GM12878 (cell line): Measurements from ENCODE around the gene DYSF. TPM values are rescaled to one million over a fixed set of nuclear protein-coding genes. Genes with fewer than 3 reads are reported as not detected.

Source experiments
- ATAC-seq: fragments of 200-7000 bp; cut with Tn5 transposase; 3 replicates; pipeline ENCODE4 v1.9.1; 2020; ENCODE audit warnings: mild to moderate bottlenecking, moderate library complexity
- BruUV-seq: library from RNA; stranded (reverse); fragments of 400-500 nt; replicated peaks from 2 replicates; lab custom pipeline; 2021; lab: Mats Ljungman, UMichigan
- CTCF ChIA-PET: fragments of 300-600 bp; sonication (Branson Sonifier 250); formaldehyde crosslinking; extraction: SDS; loops from one replicate; lab custom pipeline; 2021; ENCODE audit warnings: inconsistent platforms; lab: Yijun Ruan, JAX
- POLR2A ChIA-PET: fragments of 350-600 bp; formaldehyde crosslinking; extraction: SDS; loops from one replicate; lab custom pipeline; 2021; ENCODE audit warnings: inconsistent platforms; lab: Charles Lee
- RAD21 ChIA-PET: fragments of 300-600 bp; sonication (Branson Sonifier 250); formaldehyde crosslinking; loops from one replicate; lab custom pipeline; 2023; ENCODE audit warnings: antibody characterized with exemption; ENCODE audit not compliant: unreplicated experiment; lab: Charles Lee
- SMC1A ChIA-PET: fragments of 300-600 bp; sonication (Branson Sonifier 250); formaldehyde crosslinking; loops from one replicate; lab custom pipeline; 2023; ENCODE audit not compliant: unreplicated experiment, uncharacterized antibody; lab: Charles Lee
- DNase-seq: peaks from one replicate; pipeline ENCODE4 v3.0.0-alpha.2; 2011; ENCODE audit warnings: low read depth, low spot score
- FAIRE-seq: peaks from 3 replicates; lab custom pipeline; 2011; peaks lifted over from hg19 to GRCh38; lab: Jason Lieb, UNC
- H2AFZ ChIP-seq: 2 replicates; pipeline ENCODE4 v1.6.0; 2011; ENCODE audit warnings: low read depth, low read length, control low read depth; ENCODE audit not compliant: control insufficient read depth
- H3K27ac ChIP-seq: 2 replicates; pipeline ENCODE4 v1.5.1; 2011; ENCODE audit warnings: control low read depth; ENCODE audit not compliant: control insufficient read depth, insufficient read depth
- H3K27me3 ChIP-seq, 2 experiments: replicated peaks in 1 of 2; 2 replicates each; pipeline versions ENCODE4 v1.6.0 to v1.6.1; 2011; ENCODE audit warnings: low read length in 1 of 2; ENCODE audit not compliant: control insufficient read depth in 2 of 2, insufficient read depth in 2 of 2
- H3K36me3 ChIP-seq, 2 experiments: 2 replicates each; pipeline ENCODE4 v1.5.1; 2011; ENCODE audit warnings: low read length in 1 of 2; ENCODE audit not compliant: control insufficient read depth in 2 of 2, insufficient read depth in 2 of 2
- H3K4me1 ChIP-seq: 2 replicates; pipeline ENCODE4 v1.6.1; 2011; ENCODE audit warnings: mild to moderate bottlenecking, low read length, moderate library complexity, mixed read lengths; ENCODE audit not compliant: control insufficient read depth, insufficient read depth
- H3K4me2 ChIP-seq: 2 replicates; pipeline ENCODE4 v1.6.0; 2011; ENCODE audit warnings: control low read depth; ENCODE audit not compliant: control insufficient read depth, insufficient read depth
- H3K4me3 ChIP-seq: fragments of 200-600 bp; sonication (generic); 2 replicates; pipeline ENCODE4 v1.5.1; 2016
- H3K79me2 ChIP-seq: 2 replicates; pipeline ENCODE4 v1.6.0; 2011; ENCODE audit warnings: low read length; ENCODE audit not compliant: control insufficient read depth, insufficient read depth
- H3K9ac ChIP-seq: 2 replicates; pipeline ENCODE4 v1.8.0; 2011; ENCODE audit warnings: low read length, control low read depth, mixed read lengths; ENCODE audit not compliant: control insufficient read depth, insufficient read depth
- H3K9me3 ChIP-seq: replicated peaks from 3 replicates; pipeline ENCODE4 v1.5.1; 2011; ENCODE audit warnings: mild to moderate bottlenecking, low read length; ENCODE audit not compliant: control insufficient read depth, insufficient read depth
- H4K20me1 ChIP-seq: 2 replicates; pipeline ENCODE4 v1.6.0; 2011; ENCODE audit not compliant: control insufficient read depth, insufficient read depth
- ATF2 ChIP-seq: IDR thresholded peaks from 2 replicates; pipeline ENCODE4 v1.6.1; 2012; ENCODE audit warnings: low read length, inconsistent platforms
- BCL11A ChIP-seq: IDR thresholded peaks from 2 replicates; pipeline ENCODE4 v1.6.1; 2011; ENCODE audit warnings: low read depth, low read length
- BCLAF1 ChIP-seq: fragments of 450-650 bp; IDR thresholded peaks from 2 replicates; pipeline ENCODE4 v1.6.1; 2017; ENCODE audit warnings: antibody characterized with exemption, mild to moderate bottlenecking, moderate library complexity
- ETV6 ChIP-seq, 2 experiments: fragments of 450-650 bp in 1 of 2; IDR thresholded peaks in 1 of 2; conservative IDR thresholded peaks in 1 of 2; 2 replicates each; pipeline ENCODE4 v1.6.1; 2014; ENCODE audit warnings: antibody characterized with exemption in 1 of 2, borderline replicate concordance in 1 of 2, low read depth in 1 of 2, mild to moderate bottlenecking in 1 of 2, moderate library complexity in 1 of 2
- FOS ChIP-seq: IDR thresholded peaks from 3 replicates; pipeline ENCODE4 v1.6.1; 2011; ENCODE audit warnings: borderline replicate concordance; ENCODE audit not compliant: insufficient read length; ENCODE audit errors: extremely low read depth
- IKZF2 ChIP-seq, 2 experiments: fragments of 450-650 bp; IDR thresholded peaks; 2 replicates each; pipeline ENCODE4 v1.6.1; 2017; ENCODE audit warnings: mild to moderate bottlenecking in 2 of 2, moderate library complexity in 2 of 2
- KAT2A ChIP-seq: conservative IDR thresholded peaks from 2 replicates; pipeline ENCODE4 v1.6.1; 2011; ENCODE audit warnings: low read depth, low read length; ENCODE audit not compliant: control insufficient read depth
- LARP7 ChIP-seq: fragments of 450-650 bp; IDR thresholded peaks from 2 replicates; pipeline ENCODE4 v1.6.1; 2017; ENCODE audit warnings: mild to moderate bottlenecking
- MLLT1 ChIP-seq: fragments of 450-650 bp; IDR thresholded peaks from 2 replicates; pipeline ENCODE4 v1.6.1; 2016; ENCODE audit warnings: mild to moderate bottlenecking
- MYB ChIP-seq: fragments of 150-350 bp; IDR thresholded peaks from 2 replicates; pipeline ENCODE4 v1.6.1; 2014; ENCODE audit warnings: mild to moderate bottlenecking, low read depth, low read length, borderline replicate concordance
- PBX3 ChIP-seq: IDR thresholded peaks from 2 replicates; pipeline ENCODE4 v1.6.1; 2011; ENCODE audit warnings: mild to moderate bottlenecking, low read depth, low read length, moderate library complexity; ENCODE audit not compliant: insufficient replicate concordance
- POLR2AphosphoS2 ChIP-seq: IDR thresholded peaks from 2 replicates; pipeline ENCODE4 v1.6.1; 2011; ENCODE audit warnings: low read depth, mild to moderate bottlenecking, low read length, improper control_type of control experiment, moderate library complexity
- RFX5 ChIP-seq: IDR thresholded peaks from 2 replicates; pipeline ENCODE4 v1.6.1; 2011; ENCODE audit warnings: low read depth, low read length, improper control_type of control experiment
- RUNX3 ChIP-seq: IDR thresholded peaks from 2 replicates; pipeline ENCODE4 v1.6.1; 2012; ENCODE audit warnings: low read length, inconsistent platforms
- SRF ChIP-seq, 2 experiments: IDR thresholded peaks; 2 replicates each; pipeline ENCODE4 v1.6.1; 2011; ENCODE audit warnings: low read depth in 2 of 2, low read length in 2 of 2, mild to moderate bottlenecking in 1 of 2, moderate library complexity in 1 of 2
- SUPT20H ChIP-seq: IDR thresholded peaks from 2 replicates; pipeline ENCODE4 v1.6.1; 2011; ENCODE audit warnings: low read depth, mild to moderate bottlenecking, low read length, moderate library complexity, borderline replicate concordance; ENCODE audit not compliant: control insufficient read depth
- TCF12 ChIP-seq: IDR thresholded peaks from 2 replicates; pipeline ENCODE4 v1.6.1; 2011; ENCODE audit warnings: low read depth, mild to moderate bottlenecking, low read length
- TCF3 ChIP-seq: IDR thresholded peaks from 2 replicates; pipeline ENCODE4 v1.6.1; 2012; ENCODE audit warnings: low read depth, mild to moderate bottlenecking, low read length, borderline replicate concordance; ENCODE audit not compliant: insufficient read depth
- ZNF207 ChIP-seq: fragments of 450-650 bp; IDR thresholded peaks from 2 replicates; pipeline ENCODE4 v1.6.1; 2014; ENCODE audit warnings: antibody characterized with exemption, mild to moderate bottlenecking, borderline replicate concordance
- WGBS: methylation state at CpG from one replicate; pipeline ENCODE4 v1.1.6; 2016; ENCODE audit warnings: low lambda C conversion rate; ENCODE audit not compliant: insufficient replicate concordance, insufficient coverage; ENCODE audit errors: missing lambda C conversion rate; 5-methylcytosine and 5-hydroxymethylcytosine counted together
- in situ Hi-C: fragments of 300-500 bp; cut with MboI; formaldehyde crosslinking; loops from 9 replicates; pipeline ENCODE4 v1.14.3; 2018; ENCODE audit warnings: mixed read lengths
- intact Hi-C: fragments of 100-400 bp; cut with micrococcal nuclease; formaldehyde crosslinking; loops from one replicate; pipeline ENCODE4 v1.14.2; 2022; ENCODE audit not compliant: unreplicated experiment
- polyA plus RNA-seq, 11 experiments: library from polyadenylated mRNA; depleted of rRNA in 4 of 11; unstranded in 6 of 11; stranded (reverse) in 5 of 11; fragments of >200 nt; fragmentation: Nextera tagmentation in 4 of 11; fragmentation: Illumina TruSeq in 1 of 11; extraction: Ambion mirVana in 4 of 11; extraction: Trizol in 1 of 11; gene quantifications; 1 replicate in 1 of 11; 2 replicates in 10 of 11; pipeline versions ENCODE4 v1.2.1 to v1.2.3, GENCODE V29; 2011 to 2016; ENCODE audit warnings: inconsistent platforms in 2 of 11, missing spikeins in 2 of 11, low read depth in 1 of 11
- total RNA-seq, 4 experiments: library from RNA; depleted of rRNA in 3 of 4; stranded (reverse); fragments of >200 nt in 3 of 4; fragmentation: Illumina TruSeq in 1 of 4; extraction: Trizol in 1 of 4; gene quantifications; 2 replicates each; pipeline versions ENCODE4 v1.2.1 to v1.2.3, GENCODE V29; 2013 to 2021

DYSF gene
- total and polyA plus RNA-seq, 10 of the 15 experiments (the other 5 are each of a cell fraction or from before 2014, with no cell fraction given), result under 0.01 to 0.15 (median 0.03) TPM; not detected in 7

GRCh38 chr2:71499691-71500090 is 46.3 kb downstream of the DYSF start:
- DNase-seq, result no peak
- WGBS, result 43% methylated on average over 5 of the region's 5 CpGs
- SMC1A ChIA-PET, result no interaction called here
- H3K27ac ChIP-seq, result no peak overlapping the region
- intact Hi-C loops (no loop called here), in situ Hi-C loops (loop anchor here (25.0 kb wide), 1 partner anchor 337 kb away; no protein-coding TSS in a partner anchor)
- RAD21 ChIA-PET, result no interaction called here
- no peak overlapping the region for H2AFZ ChIP-seq
- CTCF ChIA-PET, result no interaction called here
- no peaks in the 10 kb centered on the region for H4K20me1 ChIP-seq
- POLR2A ChIA-PET, result no interaction called here
- H3K9ac ChIP-seq, result no peak overlapping the region
- ATAC-seq, result no peak
- FAIRE-seq, result no peak
- no peak overlapping the region for H3K4me2 ChIP-seq
- H3K79me2 ChIP-seq, result no peaks in the 10 kb centered on the region
- no peaks in the 10 kb centered on the region for H3K36me3 ChIP-seq
- no peaks in the 10 kb centered on the region for H3K4me1 ChIP-seq
- TF ChIP-seq RUNX3 (no peak), POLR2AphosphoS2 (no peak), ZNF207 (no peak), BCLAF1 (no peak), FOS (no peak), SRF (IDR thresholded peaks at IDR 0.05; ENCODE audit: low read depth in 2 of 2, low read length in 2 of 2) (no peak), MLLT1 (no peak), IKZF2 (IDR thresholded peaks at IDR 0.05) (no peak), SUPT20H (no peak), LARP7 (no peak), KAT2A (no peak), TCF12 (no peak), PBX3 (no peak), TCF3 (no peak), MYB (no peak), BCL11A (no peak), RFX5 (no peak), ATF2 (no peak), ETV6 (conservative IDR thresholded peaks at IDR 0.05 in 1 of 2, IDR thresholded peaks at IDR 0.05 in 1 of 2; ENCODE audit: borderline replicate concordance in 1 of 2, low read depth in 1 of 2) (no peak)
- no TSS peak for BruUV-seq
- no peak overlapping the region for H3K4me3 ChIP-seq
- H3K27me3 ChIP-seq, result no peaks in the 10 kb centered on the region
- H3K9me3 ChIP-seq, result no peaks in the 10 kb centered on the region
